Colonic mucosa (tissue), 4 donors: Measurements from ENCODE around the gene KDM2A. TPM values are rescaled to one million over a fixed set of nuclear protein-coding genes. Genes with fewer than 3 reads are reported as not detected.
"Not testable (repeated sequence)": the region's sequence is repeated elsewhere in the genome, so short reads cannot be mapped to it uniquely, and the experiment has no call there.

Source experiments
- DNase-seq: peaks from one replicate; pipeline ENCODE4 v3.0.0-alpha.2; 2020
- H3K27ac ChIP-seq: fragments of 200-600 bp; one replicate; pipeline ENCODE4 v1.8.0; 2021
- H3K27me3 ChIP-seq: fragments of 200-600 bp; one replicate; pipeline ENCODE4 v1.8.0; 2021
- H3K36me3 ChIP-seq: fragments of 200-600 bp; one replicate; pipeline ENCODE4 v1.8.0; 2021
- H3K4me1 ChIP-seq: fragments of 200-600 bp; one replicate; pipeline ENCODE4 v1.8.0; 2021; ENCODE audit warnings: mild to moderate bottlenecking
- H3K4me3 ChIP-seq: fragments of 200-600 bp; one replicate; pipeline ENCODE4 v1.8.0; 2021
- H3K9ac ChIP-seq, 2 donors: one replicate each; pipeline ENCODE4 v1.7.0; 2013; ENCODE audit warnings: control low read depth in 2 of 2, low read depth in 2 of 2, low read length in 2 of 2
- H3K9me3 ChIP-seq: fragments of 200-600 bp; one replicate; pipeline ENCODE4 v1.8.0; 2021
- intact Hi-C: fragments of 100-400 bp; cut with DNase I; formaldehyde crosslinking; loops from one replicate; pipeline ENCODE4 v1.14.1; 2022
- total RNA-seq, 2 donors: library from RNA; stranded (reverse); fragmentation: NEBNext Ultra II Directional in 1 of 2; extraction: Animal tissue kit (Norgen Biotek cat#: 25700) in 1 of 2; gene quantifications; one replicate each; pipeline ENCODE4 v1.2.1, GENCODE V29; 2021
- TF ChIP-seq, protein P1 (sequence below): fragments of 200-600 bp; IDR thresholded peaks from one replicate; pipeline ENCODE4 v1.8.0; 2022; ENCODE audit warnings: antibody characterized with exemption, mild to moderate bottlenecking
- donor health status: healthy.
- donor health status: DM: no; HTN: no; CAD: no.
- donor health status: DM: no; HTN: no; CAD: no.

The KDM2A gene
- total RNA-seq, 2 donors from 2014 or later, result 63.3 to 80.6 TPM

DNA sequence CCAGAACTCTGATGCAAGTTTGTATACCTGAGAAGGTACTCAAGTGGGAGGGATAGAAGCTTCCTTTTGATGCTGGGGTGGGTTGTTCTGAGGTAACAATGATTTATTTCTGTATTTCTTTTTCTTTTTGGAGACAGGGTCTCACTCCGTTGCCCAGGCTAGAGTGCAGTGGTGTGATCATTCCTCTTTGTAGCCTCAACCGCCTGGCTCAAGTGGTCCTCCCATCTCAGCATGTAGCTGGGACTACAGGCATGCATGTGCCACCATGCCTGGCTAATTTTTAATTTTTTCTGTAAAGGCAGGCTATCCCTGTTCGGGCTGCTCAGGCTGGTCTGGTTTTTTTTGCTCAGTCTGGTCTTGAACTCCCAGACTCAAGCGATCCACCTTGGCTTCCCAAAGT lies 7.9 kb downstream of the KDM2A start:
- Histone ChIP-seq H3K27me3 (no peaks in the 10 kb centered on the region), H3K36me3 (no peaks in the 10 kb centered on the region), H3K4me3 (no peak overlapping the region), H3K9ac (no peak overlapping the region), H3K4me1 (peaks cover 10% of the 10 kb centered on the region), H3K27ac (no peak overlapping the region), H3K9me3 (no peaks in the 10 kb centered on the region)
- DNase-seq, result no peak
- TF ChIP-seq, protein P1, sequence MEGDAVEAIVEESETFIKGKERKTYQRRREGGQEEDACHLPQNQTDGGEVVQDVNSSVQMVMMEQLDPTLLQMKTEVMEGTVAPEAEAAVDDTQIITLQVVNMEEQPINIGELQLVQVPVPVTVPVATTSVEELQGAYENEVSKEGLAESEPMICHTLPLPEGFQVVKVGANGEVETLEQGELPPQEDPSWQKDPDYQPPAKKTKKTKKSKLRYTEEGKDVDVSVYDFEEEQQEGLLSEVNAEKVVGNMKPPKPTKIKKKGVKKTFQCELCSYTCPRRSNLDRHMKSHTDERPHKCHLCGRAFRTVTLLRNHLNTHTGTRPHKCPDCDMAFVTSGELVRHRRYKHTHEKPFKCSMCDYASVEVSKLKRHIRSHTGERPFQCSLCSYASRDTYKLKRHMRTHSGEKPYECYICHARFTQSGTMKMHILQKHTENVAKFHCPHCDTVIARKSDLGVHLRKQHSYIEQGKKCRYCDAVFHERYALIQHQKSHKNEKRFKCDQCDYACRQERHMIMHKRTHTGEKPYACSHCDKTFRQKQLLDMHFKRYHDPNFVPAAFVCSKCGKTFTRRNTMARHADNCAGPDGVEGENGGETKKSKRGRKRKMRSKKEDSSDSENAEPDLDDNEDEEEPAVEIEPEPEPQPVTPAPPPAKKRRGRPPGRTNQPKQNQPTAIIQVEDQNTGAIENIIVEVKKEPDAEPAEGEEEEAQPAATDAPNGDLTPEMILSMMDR, result no peak
- intact Hi-C loops, result no loop called here

DNA sequence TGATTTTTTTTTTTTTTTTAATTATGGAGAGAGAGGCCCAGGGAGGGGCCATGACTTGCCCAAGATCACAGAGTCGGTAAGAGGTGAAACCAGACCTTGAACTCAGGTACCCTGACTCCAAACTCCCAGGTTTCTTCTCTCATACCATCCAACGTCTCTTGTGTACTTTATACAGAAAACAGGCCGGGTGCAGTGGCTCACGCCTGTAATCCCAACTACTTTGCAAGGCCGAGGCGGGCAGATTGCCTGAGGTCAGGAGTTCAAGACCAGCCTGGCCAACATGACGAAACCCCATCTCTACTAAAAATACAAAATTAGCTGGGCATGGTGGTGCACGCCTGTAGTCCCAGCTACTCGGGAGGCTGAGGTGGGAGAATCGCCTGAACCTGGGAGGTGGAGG lies 11.8 kb downstream of the KDM2A start:
- H3K4me1 ChIP-seq, DNase-seq, H3K27ac ChIP-seq, H3K9me3 ChIP-seq, H3K27me3 ChIP-seq, H3K9ac ChIP-seq, H3K4me3 ChIP-seq, intact Hi-C loops: not testable (repeated sequence)
- peaks cover 11% of the 10 kb centered on the region for H3K36me3 ChIP-seq

DNA sequence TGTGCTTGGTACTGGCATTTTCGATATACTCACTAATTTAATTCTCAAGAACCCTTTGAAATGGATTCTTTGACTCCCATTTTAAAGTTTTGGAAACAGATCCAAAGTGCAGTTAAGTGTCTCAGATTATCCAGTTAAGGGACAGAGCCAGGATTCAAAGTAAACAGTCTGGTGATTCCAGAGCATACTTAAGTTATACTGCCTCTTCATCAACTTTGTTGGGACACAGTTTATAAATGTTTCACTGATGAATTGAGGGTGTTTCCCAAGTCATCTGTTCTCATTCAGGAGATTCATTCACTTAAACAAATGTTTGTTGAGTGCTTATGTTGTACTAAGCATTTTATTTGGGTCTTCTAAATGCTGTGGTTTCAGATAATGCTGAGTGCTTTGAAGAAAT lies 17.1 kb downstream of the KDM2A start:
- Histone ChIP-seq H3K9me3 (no peaks in the 10 kb centered on the region), H3K4me1 (peaks cover 5% of the 10 kb centered on the region), H3K9ac (no peak overlapping the region), H3K4me3 (no peak overlapping the region), H3K27ac (no peak overlapping the region), H3K36me3 (peaks cover 11% of the 10 kb centered on the region), H3K27me3 (no peaks in the 10 kb centered on the region)
- TF ChIP-seq, protein P1, result no peak
- intact Hi-C loops, result no loop called here
- DNase-seq, result no peak

DNA sequence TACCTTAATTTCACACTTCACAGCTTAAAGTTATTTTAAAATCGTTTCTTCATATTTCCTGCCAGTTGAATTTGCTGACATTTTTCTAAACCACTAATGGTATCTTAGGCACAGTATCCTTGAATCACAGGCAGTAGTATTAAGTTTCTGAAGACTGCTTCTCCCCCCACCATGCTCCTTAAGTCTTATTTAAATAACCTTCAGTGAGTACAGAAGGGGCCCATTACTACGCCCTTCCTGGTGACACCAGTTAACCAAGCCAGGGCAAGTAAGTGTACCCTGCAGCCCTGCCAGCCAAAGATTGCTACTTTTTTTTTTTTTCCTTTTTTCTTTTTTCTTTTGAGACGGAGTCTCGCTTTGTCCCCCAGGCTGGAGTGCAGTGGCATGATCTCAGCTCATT lies 19.9 kb downstream of the KDM2A start:
- H3K36me3 ChIP-seq, result peaks cover 11% of the 10 kb centered on the region
- intact Hi-C loops, result no loop called here
- H3K4me1 ChIP-seq, result no peaks in the 10 kb centered on the region
- no peak overlapping the region for H3K4me3 ChIP-seq
- TF ChIP-seq, protein P1, result no peak
- H3K27me3 ChIP-seq, result no peaks in the 10 kb centered on the region
- DNase-seq, result no peak
- H3K9me3 ChIP-seq, result no peaks in the 10 kb centered on the region
- no peak overlapping the region for H3K9ac ChIP-seq
- H3K27ac ChIP-seq, result no peak overlapping the region

DNA sequence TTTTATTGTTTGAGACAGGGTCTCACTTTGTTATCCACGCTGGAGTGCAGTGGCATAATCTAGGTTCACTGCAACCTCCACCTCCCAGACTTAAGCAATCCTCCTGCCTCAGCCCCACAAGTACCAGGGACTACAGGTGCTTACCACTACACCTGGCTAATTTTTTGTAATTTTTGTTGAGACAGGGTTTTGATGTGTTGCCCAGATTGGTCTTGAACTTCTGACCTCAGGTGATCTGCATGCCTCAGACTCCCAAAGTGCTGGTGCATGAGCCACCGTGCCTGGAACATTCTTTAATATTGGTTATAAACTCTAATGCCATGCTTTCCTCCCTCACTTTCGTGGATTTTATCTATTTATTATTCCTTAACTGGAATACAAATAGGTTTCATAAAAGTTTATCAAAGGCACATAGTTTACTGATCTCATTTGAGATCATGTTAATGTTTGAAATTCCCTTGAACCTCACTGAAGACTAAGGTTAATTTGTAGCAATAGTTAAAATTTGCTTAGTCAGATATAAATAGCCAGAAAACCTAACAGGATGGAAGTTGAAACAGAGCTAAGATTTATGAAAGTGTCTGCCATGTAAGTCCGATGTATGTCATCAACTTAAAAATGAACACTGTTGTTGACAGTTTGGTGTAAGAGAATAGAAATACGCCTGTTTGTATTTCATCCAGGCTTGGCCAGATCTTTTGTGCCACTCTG lies 27.6 kb downstream of the KDM2A start:
- no peaks in the 10 kb centered on the region for H3K27me3 ChIP-seq
- no peak overlapping the region for H3K9ac ChIP-seq
- intact Hi-C loops, result no loop called here
- H3K36me3 ChIP-seq, result no peaks in the 10 kb centered on the region
- no peak for DNase-seq
- no peak overlapping the region for H3K4me3 ChIP-seq
- H3K9me3 ChIP-seq, result no peaks in the 10 kb centered on the region
- no peaks in the 10 kb centered on the region for H3K4me1 ChIP-seq
- no peak overlapping the region for H3K27ac ChIP-seq
- TF ChIP-seq, protein P1, result no peak

DNA sequence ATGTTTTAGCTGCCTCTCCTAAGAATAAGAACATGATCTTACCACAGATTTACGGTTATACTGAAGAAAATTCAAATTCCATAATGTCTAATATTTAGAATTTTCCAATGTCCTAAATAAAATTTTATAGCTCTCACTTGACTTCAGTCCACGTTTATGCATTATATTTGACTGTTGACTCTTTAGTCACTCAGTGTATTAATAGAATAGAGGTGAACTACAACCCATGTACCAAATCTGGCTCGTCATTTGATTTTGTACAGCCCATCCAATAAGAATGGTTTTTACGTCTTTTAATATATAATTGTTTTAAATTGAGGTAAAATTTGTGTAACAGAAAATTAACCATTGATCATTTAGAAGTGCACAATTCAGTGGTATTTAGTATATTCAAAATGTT lies 34.9 kb downstream of the KDM2A start:
- no peaks in the 10 kb centered on the region for H3K4me1 ChIP-seq
- no peak overlapping the region for H3K27ac ChIP-seq
- H3K9ac ChIP-seq, result no peak overlapping the region
- no peaks in the 10 kb centered on the region for H3K36me3 ChIP-seq
- no peak overlapping the region for H3K4me3 ChIP-seq
- H3K27me3 ChIP-seq, result no peaks in the 10 kb centered on the region
- intact Hi-C loops, result no loop called here
- TF ChIP-seq, protein P1, result no peak
- H3K9me3 ChIP-seq, result no peaks in the 10 kb centered on the region
- DNase-seq, result no peak
